SJCRH30 (cell line): ENCODE results near the gene CD58. TPM values are rescaled to one million over a fixed set of nuclear protein-coding genes. Genes with fewer than 3 reads are reported as not detected.
A peak's percentile ranks its signal among the peaks of the same experiment; 100 is the strongest.

Source experiments
- DNase-seq, 2 experiments: peaks; one replicate each; pipeline ENCODE4 v3.0.0-alpha.2; 2015 to 2020
- H3K27ac ChIP-seq: fragments of 250-450 bp; sonication (Bioruptor Pico); 2 replicates; pipeline ENCODE4 v1.5.1; 2020; ENCODE audit warnings: mild to moderate bottlenecking, moderate library complexity
- H3K27me3 ChIP-seq: fragments of 250-450 bp; sonication (Bioruptor Pico); 2 replicates; pipeline ENCODE4 v1.5.1; 2020; ENCODE audit warnings: mild to moderate bottlenecking, moderate library complexity
- H3K36me3 ChIP-seq: fragments of 250-450 bp; sonication (Bioruptor Pico); 2 replicates; pipeline ENCODE4 v1.5.1; 2020; ENCODE audit warnings: mild to moderate bottlenecking, moderate library complexity
- H3K4me1 ChIP-seq: fragments of 250-450 bp; sonication (Bioruptor Pico); 2 replicates; pipeline ENCODE4 v1.5.1; 2020; ENCODE audit warnings: mild to moderate bottlenecking, moderate library complexity
- H3K4me3 ChIP-seq: fragments of 250-450 bp; sonication (Bioruptor Pico); 2 replicates; pipeline ENCODE4 v1.5.1; 2020; ENCODE audit warnings: mild to moderate bottlenecking, moderate library complexity
- H3K9me3 ChIP-seq: fragments of 250-450 bp; sonication (Bioruptor Pico); replicated peaks from 2 replicates; pipeline ENCODE4 v1.5.1; 2020; ENCODE audit warnings: mild to moderate bottlenecking, moderate library complexity
- total RNA-seq: library from RNA; depleted of rRNA; stranded (reverse); fragments of >200 nt; shearing (Covaris generic); gene quantifications from 2 replicates; pipeline ENCODE4 v1.2.3, GENCODE V29; 2014

CD58 gene
- total RNA-seq, 1 experiment from 2014 or later: 30.1 TPM

- no peak overlapping the region for H3K27ac ChIP-seq
- no peaks in the 10 kb centered on the region for H3K9me3 ChIP-seq
- H3K4me1 ChIP-seq: peaks cover 6% of the 10 kb centered on the region
- DNase-seq: no peak
- H3K27me3 ChIP-seq: no peaks in the 10 kb centered on the region; the same call in 1 of the 2 replicates
- H3K4me3 ChIP-seq: no peak overlapping the region
- H3K36me3 ChIP-seq: no peaks in the 10 kb centered on the region
Observed at GRCh38 chr1:116482490-116482889, 88.3 kb downstream of the CD58 start.

GRCh38 chr1:116481934-116482333, 88.9 kb downstream of the CD58 start:
- no peaks in the 10 kb centered on the region for H3K36me3 ChIP-seq
- no peak overlapping the region for H3K4me3 ChIP-seq
- H3K27me3 ChIP-seq: no peaks in the 10 kb centered on the region; the same call in 1 of the 2 replicates
- no peaks in the 10 kb centered on the region for H3K9me3 ChIP-seq
- H3K27ac ChIP-seq: no peak overlapping the region
- no peak for DNase-seq
- H3K4me1 ChIP-seq: peaks cover 4% of the 10 kb centered on the region; the same call in 1 of the 2 replicates

GRCh38 chr1:116478621-116479020, 92.2 kb downstream of the CD58 start:
- Histone ChIP-seq H3K9me3 (no peaks in the 10 kb centered on the region), H3K4me1 (no peaks in the 10 kb centered on the region), H3K4me3 (no peak overlapping the region), H3K27me3 (no peaks in the 10 kb centered on the region; the same call in none of the 2 replicates), H3K36me3 (no peaks in the 10 kb centered on the region), H3K27ac (no peak overlapping the region)
- no peak for DNase-seq

- DNase-seq: no peak
Observed at GRCh38 chr1:116477429-116477828, 93.4 kb downstream of the CD58 start.

GRCh38 chr1:116476321-116476720, 94.5 kb downstream of the CD58 start:
- Histone ChIP-seq H3K4me3 (no peak overlapping the region), H3K27me3 (no peaks in the 10 kb centered on the region; the same call in none of the 2 replicates), H3K4me1 (peaks cover 8% of the 10 kb centered on the region; the same call in 1 of the 2 replicates), H3K36me3 (no peaks in the 10 kb centered on the region), H3K9me3 (no peaks in the 10 kb centered on the region), H3K27ac (no peak overlapping the region)
- DNase-seq: no peak

More at GRCh38 chr1:116477429-116477828, 93.4 kb downstream of the CD58 start:
- H3K4me3 ChIP-seq: no peak overlapping the region
- no peaks in the 10 kb centered on the region for H3K9me3 ChIP-seq
- no peaks in the 10 kb centered on the region for H3K36me3 ChIP-seq
- peaks cover 2% of the 10 kb centered on the region; the same call in 1 of the 2 replicates for H3K4me1 ChIP-seq
- H3K27ac ChIP-seq: no peak overlapping the region
- H3K27me3 ChIP-seq: no peaks in the 10 kb centered on the region; the same call in none of the 2 replicates

- Histone ChIP-seq H3K36me3 (no peaks in the 10 kb centered on the region), H3K27me3 (no peaks in the 10 kb centered on the region; the same call in none of the 2 replicates), H3K4me1 (peaks cover 8% of the 10 kb centered on the region; the same call in 1 of the 2 replicates), H3K9me3 (no peaks in the 10 kb centered on the region), H3K4me3 (no peak overlapping the region), H3K27ac (no peak overlapping the region)
- DNase-seq: no peak
Observed at GRCh38 chr1:116475850-116476218, 95.0 kb downstream of the CD58 start.

GRCh38 chr1:116474921-116475849, 95.6 kb downstream of the CD58 start:
- H3K4me3 ChIP-seq: no peak overlapping the region
- no peaks in the 10 kb centered on the region; the same call in none of the 2 replicates for H3K27me3 ChIP-seq
- no peak overlapping the region for H3K27ac ChIP-seq
- H3K36me3 ChIP-seq: no peaks in the 10 kb centered on the region
- H3K4me1 ChIP-seq: peaks cover 8% of the 10 kb centered on the region; the same call in 1 of the 2 replicates
- peak in 1 of 2 experiments; percentile 12 for DNase-seq
- H3K9me3 ChIP-seq: no peaks in the 10 kb centered on the region

GRCh38 chr1:116472431-116472961, 98.3 kb downstream of the CD58 start:
- DNase-seq: peak in 1 of 2 experiments; percentile 45
- H3K9me3 ChIP-seq: no peaks in the 10 kb centered on the region
- H3K4me3 ChIP-seq: no peak overlapping the region
- H3K4me1 ChIP-seq: peaks cover 8% of the 10 kb centered on the region; the same call in 1 of the 2 replicates
- no peaks in the 10 kb centered on the region for H3K36me3 ChIP-seq
- H3K27ac ChIP-seq: no peak overlapping the region
- no peaks in the 10 kb centered on the region; the same call in 1 of the 2 replicates for H3K27me3 ChIP-seq

- H3K36me3 ChIP-seq: no peaks in the 10 kb centered on the region
- H3K4me1 ChIP-seq: peaks cover 8% of the 10 kb centered on the region; the same call in 1 of the 2 replicates
- H3K27ac ChIP-seq: no peak overlapping the region
- no peak for DNase-seq
- no peaks in the 10 kb centered on the region for H3K9me3 ChIP-seq
- no peaks in the 10 kb centered on the region; the same call in 1 of the 2 replicates for H3K27me3 ChIP-seq
- no peak overlapping the region for H3K4me3 ChIP-seq
Observed at GRCh38 chr1:116471241-116471640, 99.6 kb downstream of the CD58 start.

GRCh38 chr1:116470671-116471070, 100.2 kb downstream of the CD58 start:
- H3K27ac ChIP-seq: no peak overlapping the region
- H3K4me3 ChIP-seq: no peak overlapping the region
- H3K9me3 ChIP-seq: no peaks in the 10 kb centered on the region
- no peak for DNase-seq
- no peaks in the 10 kb centered on the region for H3K36me3 ChIP-seq
- H3K4me1 ChIP-seq: peaks cover 12% of the 10 kb centered on the region; the same call in 1 of the 2 replicates
- no peaks in the 10 kb centered on the region; the same call in 1 of the 2 replicates for H3K27me3 ChIP-seq

GRCh38 chr1:116466810-116467557, 103.8 kb downstream of the CD58 start:
- H3K27ac ChIP-seq: no peak overlapping the region
- no peaks in the 10 kb centered on the region for H3K27me3 ChIP-seq
- H3K9me3 ChIP-seq: no peaks in the 10 kb centered on the region
- H3K36me3 ChIP-seq: no peaks in the 10 kb centered on the region
- no peak for DNase-seq
- H3K4me1 ChIP-seq: peaks cover 7% of the 10 kb centered on the region; the same call in 1 of the 2 replicates
- H3K4me3 ChIP-seq: no peak overlapping the region

GRCh38 chr1:116465845-116466685, 104.8 kb downstream of the CD58 start:
- Histone ChIP-seq H3K27ac (no peak overlapping the region), H3K4me3 (no peak overlapping the region; the same call in 1 of the 2 replicates), H3K9me3 (no peaks in the 10 kb centered on the region), H3K27me3 (no peaks in the 10 kb centered on the region), H3K4me1 (peaks cover 4% of the 10 kb centered on the region; the same call in 1 of the 2 replicates), H3K36me3 (no peaks in the 10 kb centered on the region)
- DNase-seq: peak in 1 of 2 experiments; percentile 32

- no peaks in the 10 kb centered on the region for H3K9me3 ChIP-seq
- no peak for DNase-seq
Observed at GRCh38 chr1:116465477-116465844, 105.4 kb downstream of the CD58 start.

More at GRCh38 chr1:116465477-116465844, 105.4 kb downstream of the CD58 start:
- Histone ChIP-seq H3K4me1 (peaks cover 4% of the 10 kb centered on the region; the same call in 1 of the 2 replicates), H3K27ac (no peak overlapping the region), H3K4me3 (no peak overlapping the region), H3K27me3 (no peaks in the 10 kb centered on the region), H3K36me3 (no peaks in the 10 kb centered on the region)
